Glutamatergic neuron (in vitro differentiated cells): Measurements from ENCODE around the gene GJB6. TPM values are rescaled to one million over a fixed set of nuclear protein-coding genes. Genes with fewer than 3 reads are reported as not detected.

Experiments
- DNase-seq: peaks from one replicate; pipeline ENCODE4 v3.0.0; 2022
- H3K27ac Mint-ChIP-seq: one replicate; pipeline ENCODE4 v1.8.0; 2020; ENCODE audit warnings: mild to moderate bottlenecking, mixed read lengths, inconsistent platforms; ENCODE audit not compliant: unreplicated experiment
- H3K27me3 Mint-ChIP-seq: one replicate; pipeline ENCODE4 v1.8.0; 2020; ENCODE audit warnings: mild to moderate bottlenecking, moderate library complexity, mixed read lengths, inconsistent platforms; ENCODE audit not compliant: unreplicated experiment
- H3K36me3 Mint-ChIP-seq: one replicate; pipeline ENCODE4 v1.8.0; 2020; ENCODE audit warnings: mild to moderate bottlenecking, mixed read lengths, inconsistent platforms; ENCODE audit not compliant: unreplicated experiment
- H3K4me1 Mint-ChIP-seq: one replicate; pipeline ENCODE4 v1.8.0; 2020; ENCODE audit warnings: mild to moderate bottlenecking, low read depth, mixed read lengths, inconsistent platforms; ENCODE audit not compliant: unreplicated experiment
- H3K4me3 Mint-ChIP-seq: one replicate; pipeline ENCODE4 v1.8.0; 2020; ENCODE audit warnings: mild to moderate bottlenecking, mixed read lengths, inconsistent platforms; ENCODE audit not compliant: unreplicated experiment
- H3K9me3 Mint-ChIP-seq: one replicate; pipeline ENCODE4 v1.8.0; 2020; ENCODE audit warnings: mild to moderate bottlenecking, moderate library complexity, mixed read lengths, inconsistent platforms; ENCODE audit not compliant: unreplicated experiment
- total RNA-seq: library from RNA; stranded (reverse); fragmentation: NEBNext Ultra II Directional; extraction: Animal tissue kit (Norgen Biotek cat#: 25700); gene quantifications from one replicate; pipeline ENCODE4 v1.2.1, GENCODE V29; 2021; ENCODE audit not compliant: unreplicated experiment
- TF ChIP-seq, protein P1 (sequence below): fragments of 200-600 bp; sonication (generic); IDR thresholded peaks from one replicate; pipeline ENCODE4 v1.5.0; 2021; ENCODE audit not compliant: partially characterized antibody, unreplicated experiment

The GJB6 gene
- total RNA-seq, 1 donor from 2014 or later: not detected

DNA sequence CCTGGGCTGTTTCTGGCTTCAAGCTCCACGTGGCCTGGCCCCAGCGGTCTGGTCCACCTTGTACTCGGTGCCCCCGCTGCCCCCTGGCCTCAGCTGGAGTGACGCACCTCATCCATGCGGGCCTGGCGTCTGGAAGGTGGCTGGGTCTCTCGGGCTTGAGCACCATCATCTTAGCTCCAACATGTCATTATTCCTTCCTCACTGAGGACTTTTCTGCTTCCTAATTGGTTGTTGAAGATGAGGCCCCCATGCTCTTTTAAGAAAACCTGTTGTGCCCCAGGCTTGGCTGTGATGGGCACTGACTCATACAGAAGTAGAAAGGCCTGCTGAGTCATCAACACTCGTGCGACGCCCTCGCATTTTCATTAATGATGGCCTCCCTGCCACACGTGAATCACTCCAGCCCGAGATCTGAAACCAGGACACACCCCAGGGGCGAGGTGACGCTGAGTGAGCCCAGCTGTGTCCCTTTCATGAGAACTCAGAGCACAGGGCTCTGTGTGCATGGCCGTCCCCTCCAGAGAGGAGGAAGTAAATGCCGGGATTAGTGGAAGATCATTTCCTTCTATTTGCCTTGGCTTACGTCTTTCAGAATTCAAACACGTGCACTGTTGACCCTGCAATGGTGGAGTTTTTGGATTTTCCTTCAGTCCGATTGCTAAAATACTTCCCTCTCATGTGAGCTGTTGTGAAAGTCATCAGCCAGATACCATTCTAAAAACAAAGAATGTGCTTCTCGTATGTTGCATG, 57.3 kb downstream of the GJB6 start:
- no peak overlapping the region for H3K27ac Mint-ChIP-seq
- H3K4me3 Mint-ChIP-seq: no peak overlapping the region
- TF ChIP-seq, protein P1, sequence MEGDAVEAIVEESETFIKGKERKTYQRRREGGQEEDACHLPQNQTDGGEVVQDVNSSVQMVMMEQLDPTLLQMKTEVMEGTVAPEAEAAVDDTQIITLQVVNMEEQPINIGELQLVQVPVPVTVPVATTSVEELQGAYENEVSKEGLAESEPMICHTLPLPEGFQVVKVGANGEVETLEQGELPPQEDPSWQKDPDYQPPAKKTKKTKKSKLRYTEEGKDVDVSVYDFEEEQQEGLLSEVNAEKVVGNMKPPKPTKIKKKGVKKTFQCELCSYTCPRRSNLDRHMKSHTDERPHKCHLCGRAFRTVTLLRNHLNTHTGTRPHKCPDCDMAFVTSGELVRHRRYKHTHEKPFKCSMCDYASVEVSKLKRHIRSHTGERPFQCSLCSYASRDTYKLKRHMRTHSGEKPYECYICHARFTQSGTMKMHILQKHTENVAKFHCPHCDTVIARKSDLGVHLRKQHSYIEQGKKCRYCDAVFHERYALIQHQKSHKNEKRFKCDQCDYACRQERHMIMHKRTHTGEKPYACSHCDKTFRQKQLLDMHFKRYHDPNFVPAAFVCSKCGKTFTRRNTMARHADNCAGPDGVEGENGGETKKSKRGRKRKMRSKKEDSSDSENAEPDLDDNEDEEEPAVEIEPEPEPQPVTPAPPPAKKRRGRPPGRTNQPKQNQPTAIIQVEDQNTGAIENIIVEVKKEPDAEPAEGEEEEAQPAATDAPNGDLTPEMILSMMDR: no peak
- DNase-seq: no peak
- peaks cover 3% of the 10 kb centered on the region for H3K27me3 Mint-ChIP-seq
- H3K9me3 Mint-ChIP-seq: peaks cover 5% of the 10 kb centered on the region
- H3K36me3 Mint-ChIP-seq: peaks cover 4% of the 10 kb centered on the region
- H3K4me1 Mint-ChIP-seq: no peaks in the 10 kb centered on the region

DNA sequence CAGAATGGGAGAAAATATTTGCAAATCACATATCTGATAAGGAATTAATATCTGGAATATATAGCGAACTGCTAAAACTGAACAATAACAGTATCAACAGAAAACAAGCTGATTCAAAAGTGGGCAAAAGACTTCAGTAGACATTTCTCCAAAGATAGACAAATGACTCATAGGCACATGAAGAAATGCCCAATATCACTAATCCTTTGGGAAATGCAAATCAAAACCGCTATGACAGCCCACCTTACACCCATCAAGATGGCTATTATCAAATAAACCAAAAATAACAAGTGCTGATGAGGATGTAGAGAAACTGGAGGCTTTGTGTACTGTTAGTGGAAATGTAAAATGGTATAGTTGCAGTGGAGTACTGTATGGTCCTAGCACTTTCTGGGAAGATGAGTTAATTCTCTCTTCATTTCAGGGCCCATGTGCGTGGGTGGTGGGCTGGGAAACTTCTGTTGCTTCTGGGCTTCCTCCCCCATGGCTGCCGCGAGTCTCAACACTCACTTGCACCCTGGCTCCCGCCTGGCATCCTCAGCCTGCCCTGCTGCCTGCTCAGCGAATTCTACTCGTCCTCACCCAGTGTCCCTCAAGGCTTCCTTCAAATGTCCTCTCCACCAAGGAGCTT, 58.9 kb downstream of the GJB6 start:
- Mint-ChIP-seq H3K9me3 (peaks cover 6% of the 10 kb centered on the region), H3K27me3 (peaks cover 1% of the 10 kb centered on the region)

More for the DNA sequence above, 58.9 kb downstream of the GJB6 start:
- TF ChIP-seq, protein P1: no peak
- H3K36me3 Mint-ChIP-seq: peaks cover 4% of the 10 kb centered on the region
- no peak overlapping the region for H3K27ac Mint-ChIP-seq
- DNase-seq: no peak
- no peak overlapping the region for H3K4me3 Mint-ChIP-seq
- H3K4me1 Mint-ChIP-seq: no peaks in the 10 kb centered on the region

Other genes with a start within 250 kb of the GJB6 start
- gene GJA3, start 71.3 kb downstream of the GJB6 start, total RNA-seq: not detected
- gene GJB2, start 39.4 kb downstream of the GJB6 start, total RNA-seq: not detected